ENCODE data around the gene SYNDIG1. TPM values are rescaled to one million over a fixed set of nuclear protein-coding genes. Genes with fewer than 3 reads are reported as not detected.

The SYNDIG1 gene
- total RNA-seq, 2 experiments from 2014 or later = not detected

- Mint-ChIP-seq H3K9me3 (no peaks in the 10 kb centered on the region), H3K4me1 (peaks cover 4% of the 10 kb centered on the region), H3K36me3 (ENCODE audit: low read depth) (no peaks in the 10 kb centered on the region), H3K27me3 (peaks cover 4% of the 10 kb centered on the region), H3K4me3 (no peak overlapping the region), H3K27ac (no peak overlapping the region)
- ChIA-PET CTCF (no interaction called here), POLR2A (no interaction called here)
- no peak for DNase-seq
These were observed 16.8 kb upstream of the SYNDIG1 start for GRCh38 chr20:24452498-24453127.

- H3K27me3 Mint-ChIP-seq = peaks cover 4% of the 10 kb centered on the region
- no peaks in the 10 kb centered on the region for H3K36me3 Mint-ChIP-seq (ENCODE audit: low read depth)
- H3K9me3 Mint-ChIP-seq = no peaks in the 10 kb centered on the region
- H3K4me1 Mint-ChIP-seq = peaks cover 4% of the 10 kb centered on the region
- ChIA-PET CTCF (no interaction called here), POLR2A (no interaction called here)
- H3K4me3 Mint-ChIP-seq = no peak overlapping the region
- no peak overlapping the region for H3K27ac Mint-ChIP-seq
- no peak for DNase-seq
These were observed 15.6 kb upstream of the SYNDIG1 start for GRCh38 chr20:24453869-24454268.

GRCh38 chr20:24455081-24455480, 14.3 kb upstream of the SYNDIG1 start:
- ChIA-PET POLR2A (no interaction called here), CTCF (no interaction called here)
- Mint-ChIP-seq H3K9me3 (no peaks in the 10 kb centered on the region), H3K27me3 (peaks cover 4% of the 10 kb centered on the region), H3K36me3 (ENCODE audit: low read depth) (no peaks in the 10 kb centered on the region), H3K4me1 (peaks cover 4% of the 10 kb centered on the region), H3K4me3 (no peak overlapping the region), H3K27ac (no peak overlapping the region)
- no peak for DNase-seq

- Mint-ChIP-seq H3K27me3 (peaks cover 4% of the 10 kb centered on the region), H3K36me3 (ENCODE audit: low read depth) (no peaks in the 10 kb centered on the region), H3K4me3 (no peak overlapping the region), H3K4me1 (peaks cover 4% of the 10 kb centered on the region), H3K9me3 (no peaks in the 10 kb centered on the region), H3K27ac (no peak overlapping the region)
- ChIA-PET CTCF (no interaction called here), POLR2A (no interaction called here)
- DNase-seq = no peak
These were observed 13.0 kb upstream of the SYNDIG1 start for GRCh38 chr20:24456398-24456781.

- H3K36me3 Mint-ChIP-seq (ENCODE audit: low read depth) = no peaks in the 10 kb centered on the region
- no peak overlapping the region for H3K4me3 Mint-ChIP-seq
- DNase-seq = no peak
- peaks cover 4% of the 10 kb centered on the region for H3K27me3 Mint-ChIP-seq
- CTCF ChIA-PET = no interaction called here
- H3K27ac Mint-ChIP-seq = no peak overlapping the region
- H3K9me3 Mint-ChIP-seq = no peaks in the 10 kb centered on the region
- H3K4me1 Mint-ChIP-seq = peaks cover 4% of the 10 kb centered on the region
- POLR2A ChIA-PET = no interaction called here
These were observed 11.0 kb upstream of the SYNDIG1 start for GRCh38 chr20:24458436-24458835.

GRCh38 chr20:24459733-24460132, 9.7 kb upstream of the SYNDIG1 start:
- no peaks in the 10 kb centered on the region for H3K9me3 Mint-ChIP-seq
- H3K27ac Mint-ChIP-seq = no peak overlapping the region
- no peaks in the 10 kb centered on the region for H3K36me3 Mint-ChIP-seq (ENCODE audit: low read depth)
- ChIA-PET CTCF (no interaction called here), POLR2A (no interaction called here)
- no peaks in the 10 kb centered on the region for H3K4me1 Mint-ChIP-seq
- no peak overlapping the region for H3K4me3 Mint-ChIP-seq
- peaks cover 4% of the 10 kb centered on the region for H3K27me3 Mint-ChIP-seq
- DNase-seq = no peak

GRCh38 chr20:24460712-24461111, 8.7 kb upstream of the SYNDIG1 start:
- no peak overlapping the region for H3K27ac Mint-ChIP-seq
- POLR2A ChIA-PET = no interaction called here
- H3K27me3 Mint-ChIP-seq = peaks cover 4% of the 10 kb centered on the region
- no peaks in the 10 kb centered on the region for H3K36me3 Mint-ChIP-seq (ENCODE audit: low read depth)
- DNase-seq = no peak
- CTCF ChIA-PET = no interaction called here
- no peaks in the 10 kb centered on the region for H3K9me3 Mint-ChIP-seq
- H3K4me3 Mint-ChIP-seq = no peak overlapping the region
- no peaks in the 10 kb centered on the region for H3K4me1 Mint-ChIP-seq

GRCh38 chr20:24461848-24462247, 7.6 kb upstream of the SYNDIG1 start:
- Mint-ChIP-seq H3K4me1 (no peaks in the 10 kb centered on the region), H3K4me3 (no peak overlapping the region), H3K9me3 (no peaks in the 10 kb centered on the region), H3K27ac (no peak overlapping the region), H3K27me3 (peaks cover 7% of the 10 kb centered on the region), H3K36me3 (ENCODE audit: low read depth) (no peaks in the 10 kb centered on the region)
- ChIA-PET CTCF (no interaction called here), POLR2A (no interaction called here)
- no peak for DNase-seq

- DNase-seq = no peak
- H3K4me3 Mint-ChIP-seq = no peak overlapping the region
- H3K9me3 Mint-ChIP-seq = no peaks in the 10 kb centered on the region
- ChIA-PET CTCF (no interaction called here), POLR2A (no interaction called here)
- H3K4me1 Mint-ChIP-seq = no peaks in the 10 kb centered on the region
- no peak overlapping the region for H3K27ac Mint-ChIP-seq
- peaks cover 11% of the 10 kb centered on the region for H3K27me3 Mint-ChIP-seq
- H3K36me3 Mint-ChIP-seq (ENCODE audit: low read depth) = no peaks in the 10 kb centered on the region
These were observed 6.9 kb upstream of the SYNDIG1 start for GRCh38 chr20:24462460-24463010.

GRCh38 chr20:24465159-24465558, 4.3 kb upstream of the SYNDIG1 start:
- ChIA-PET CTCF (interaction anchor here (0.6 kb wide), 1 partner anchor 196 kb away, joined by 6 read pairs; no protein-coding TSS in a partner anchor), POLR2A (no interaction called here)
- no peak for DNase-seq
- peaks cover 29% of the 10 kb centered on the region for H3K27me3 Mint-ChIP-seq
- H3K9me3 Mint-ChIP-seq = no peaks in the 10 kb centered on the region
- H3K4me1 Mint-ChIP-seq = no peaks in the 10 kb centered on the region
- no peak overlapping the region for H3K27ac Mint-ChIP-seq
- H3K4me3 Mint-ChIP-seq = no peak overlapping the region
- H3K36me3 Mint-ChIP-seq (ENCODE audit: low read depth) = no peaks in the 10 kb centered on the region

GRCh38 chr20:24465730-24466129, 3.7 kb upstream of the SYNDIG1 start:
- Mint-ChIP-seq H3K27ac (no peak overlapping the region), H3K4me1 (no peaks in the 10 kb centered on the region), H3K27me3 (peaks cover 35% of the 10 kb centered on the region), H3K36me3 (ENCODE audit: low read depth) (no peaks in the 10 kb centered on the region), H3K9me3 (no peaks in the 10 kb centered on the region), H3K4me3 (no peak overlapping the region)
- POLR2A ChIA-PET = no interaction called here
- no peak for DNase-seq
- CTCF ChIA-PET = interaction anchor here (0.6 kb wide), 1 partner anchor 196 kb away, joined by 6 read pairs; no protein-coding TSS in a partner anchor

- CTCF ChIA-PET = no interaction called here
- no peak overlapping the region for H3K27ac Mint-ChIP-seq
- POLR2A ChIA-PET = no interaction called here
- no peak overlapping the region for H3K4me3 Mint-ChIP-seq
- peaks cover 52% of the 10 kb centered on the region for H3K27me3 Mint-ChIP-seq
- no peaks in the 10 kb centered on the region for H3K9me3 Mint-ChIP-seq
- no peaks in the 10 kb centered on the region for H3K36me3 Mint-ChIP-seq (ENCODE audit: low read depth)
- no peak for DNase-seq
- H3K4me1 Mint-ChIP-seq = no peaks in the 10 kb centered on the region
These were observed 871 bp upstream of the SYNDIG1 start for GRCh38 chr20:24468401-24469115.

GRCh38 chr20:24469894-24470745, 691 bp downstream of the SYNDIG1 start:
- Mint-ChIP-seq H3K36me3 (ENCODE audit: low read depth) (no peaks in the 10 kb centered on the region), H3K27ac (no peak overlapping the region), H3K4me1 (no peaks in the 10 kb centered on the region), H3K4me3 (no peak overlapping the region), H3K9me3 (no peaks in the 10 kb centered on the region), H3K27me3 (peaks cover 52% of the 10 kb centered on the region)
- no peak for DNase-seq
- ChIA-PET CTCF (no interaction called here), POLR2A (no interaction called here)
